K562 (cell line): ENCODE measurements around the gene STXBP4. TPM values are rescaled to one million over a fixed set of nuclear protein-coding genes. Genes with fewer than 3 reads are reported as not detected.

Source experiments
- CBFA2T2 ChIP-seq: fragments of 450-650 bp; conservative IDR thresholded peaks from 2 replicates; pipeline ENCODE4 v1.6.1; 2017; ENCODE audit warnings: mild to moderate bottlenecking
- CREBBP ChIP-seq: IDR thresholded peaks from one replicate; pipeline ENCODE4 v1.6.1; 2012; ENCODE audit warnings: low read depth, mild to moderate bottlenecking, control low read depth, inconsistent platforms, low read length
- E2F3 ChIP-seq: fragments of 250-450 bp; sonication (Bioruptor Pico); IDR thresholded peaks from 2 replicates; pipeline ENCODE4 v1.4.0; 2020; ENCODE audit warnings: mild to moderate bottlenecking
- ELF1 ChIP-seq: fragments of 200-800 bp; sonication (Bioruptor generic); IDR thresholded peaks from 2 replicates; pipeline ENCODE4 v1.6.1; 2016; ENCODE audit warnings: missing genetic modification characterization, missing compliant biosample characterization
- MNT ChIP-seq, 2 experiments: fragments of 450-650 bp; conservative IDR thresholded peaks; 2 replicates each; pipeline ENCODE4 v1.6.1; 2017; ENCODE audit warnings: mild to moderate bottlenecking in 2 of 2, moderate library complexity in 2 of 2
- NEUROD1 ChIP-seq: fragments of 150-350 bp; IDR thresholded peaks from 2 replicates; pipeline ENCODE4 v1.6.1; 2014; ENCODE audit warnings: borderline replicate concordance, low read length, low read depth; ENCODE audit not compliant: partially characterized antibody
- PCBP2 ChIP-seq: fragments of 200-400 bp; formaldehyde crosslinking; IDR thresholded peaks from 2 replicates; pipeline ENCODE4 v1.6.1; 2018; ENCODE audit warnings: low read length, low read depth, mild to moderate bottlenecking, moderate library complexity; ENCODE audit not compliant: poor library complexity, severe bottlenecking
- PHB2 ChIP-seq: fragments of 450-650 bp; IDR thresholded peaks from 2 replicates; pipeline ENCODE4 v1.6.1; 2017; ENCODE audit warnings: low read depth
- SFPQ ChIP-seq: fragments of 200-400 bp; formaldehyde crosslinking; IDR thresholded peaks from 2 replicates; pipeline ENCODE4 v1.6.1; 2017; ENCODE audit warnings: mild to moderate bottlenecking, low read depth, low read length, moderate library complexity
- XRCC4 ChIP-seq: IDR thresholded peaks from one replicate; pipeline ENCODE4 v1.6.1; 2011; ENCODE audit not compliant: insufficient read depth, insufficient read length; ENCODE audit errors: extremely low read depth
- ZBTB43 ChIP-seq: sonication (generic); formaldehyde crosslinking; IDR thresholded peaks from 2 replicates; pipeline ENCODE4 v1.8.0; 2023; ENCODE audit warnings: mild to moderate bottlenecking, missing genetic modification reagents
- ZNF184 ChIP-seq: sonication (generic); formaldehyde crosslinking; IDR thresholded peaks from 2 replicates; pipeline ENCODE4 v1.5.0; 2020; ENCODE audit warnings: missing genetic modification reagents
- ZNF224 ChIP-seq: sonication (generic); formaldehyde crosslinking; IDR thresholded peaks from 2 replicates; pipeline ENCODE4 v1.8.0; 2022; ENCODE audit warnings: mild to moderate bottlenecking, missing genetic modification reagents
- ZNF318 ChIP-seq, 2 experiments: fragments of 450-650 bp; IDR thresholded peaks; 2 replicates each; pipeline ENCODE4 v1.6.1; 2016; ENCODE audit warnings: mild to moderate bottlenecking in 2 of 2, borderline replicate concordance in 1 of 2, low read depth in 1 of 2, moderate library complexity in 1 of 2
- polyA plus RNA-seq, 8 experiments: library from polyadenylated mRNA; depleted of rRNA in 4 of 8; stranded (reverse) in 5 of 8; unstranded in 3 of 8; fragments of >200 nt; fragmentation: Nextera tagmentation in 2 of 8; fragmentation: Illumina TruSeq in 1 of 8; extraction: Ambion mirVana in 2 of 8; extraction: Trizol in 1 of 8; gene quantifications; 2 replicates each; pipeline versions ENCODE4 v1.2.1 to v1.2.3, GENCODE V29; 2011 to 2014; ENCODE audit warnings: inconsistent platforms in 1 of 8, missing spikeins in 1 of 8
- total RNA-seq, 7 experiments: library from RNA; depleted of rRNA in 6 of 7; stranded (reverse); fragments of >200 nt in 6 of 7; fragmentation: Illumina TruSeq in 2 of 7; extraction: Trizol in 2 of 7; gene quantifications; 2 replicates each; pipeline versions ENCODE4 v1.2.1 to v1.2.3, GENCODE V29; 2011 to 2021; ENCODE audit warnings: low replicate concordance in 1 of 7

STXBP4 gene
- total and polyA plus RNA-seq, 9 of the 15 experiments (the other 6 are each of a cell fraction or from before 2014, with no cell fraction given) = 11.6 to 23.2 (median 18.5) TPM

GRCh38 chr17:54968262-54968987 lies at the start of gene STXBP4, which contains the start of gene COX11 (continued):
- TF ChIP-seq PCBP2 (no peak), MNT (conservative IDR thresholded peaks at IDR 0.05) (peak; percentile 27 to 62; a peak in 2 of 4 replicates), ZNF224 (CRISPR knock-in tag) (no peak), E2F3 (CRISPR knock-in tag) (no peak), ELF1 (tag) (no peak), CREBBP (no peak), NEUROD1 (peak; percentile 97), SFPQ (no peak), ZNF318 (IDR thresholded peaks at IDR 0.05; ENCODE audit: borderline replicate concordance in 1 of 2, low read depth in 1 of 2) (no peak), CBFA2T2 (no peak), XRCC4 (no peak), ZBTB43 (CRISPR knock-in tag) (no peak), PHB2 (no peak), ZNF184 (no peak)
